GM18873 (cell line): ENCODE results near the gene NKAP.
"Not testable (repeated sequence)": the region's sequence is repeated elsewhere in the genome, so short reads cannot be mapped to it uniquely, and the experiment has no call there.

Experiments used
- ATAC-seq: cut with Tn5 transposase; IDR thresholded peaks from one replicate; pipeline ENCODE4 v1.9.1; 2021; ENCODE audit warnings: mild to moderate bottlenecking, moderate library complexity, moderate number of reproducible peaks; ENCODE audit not compliant: unreplicated experiment, low FRiP score

The NKAP gene

DNA sequence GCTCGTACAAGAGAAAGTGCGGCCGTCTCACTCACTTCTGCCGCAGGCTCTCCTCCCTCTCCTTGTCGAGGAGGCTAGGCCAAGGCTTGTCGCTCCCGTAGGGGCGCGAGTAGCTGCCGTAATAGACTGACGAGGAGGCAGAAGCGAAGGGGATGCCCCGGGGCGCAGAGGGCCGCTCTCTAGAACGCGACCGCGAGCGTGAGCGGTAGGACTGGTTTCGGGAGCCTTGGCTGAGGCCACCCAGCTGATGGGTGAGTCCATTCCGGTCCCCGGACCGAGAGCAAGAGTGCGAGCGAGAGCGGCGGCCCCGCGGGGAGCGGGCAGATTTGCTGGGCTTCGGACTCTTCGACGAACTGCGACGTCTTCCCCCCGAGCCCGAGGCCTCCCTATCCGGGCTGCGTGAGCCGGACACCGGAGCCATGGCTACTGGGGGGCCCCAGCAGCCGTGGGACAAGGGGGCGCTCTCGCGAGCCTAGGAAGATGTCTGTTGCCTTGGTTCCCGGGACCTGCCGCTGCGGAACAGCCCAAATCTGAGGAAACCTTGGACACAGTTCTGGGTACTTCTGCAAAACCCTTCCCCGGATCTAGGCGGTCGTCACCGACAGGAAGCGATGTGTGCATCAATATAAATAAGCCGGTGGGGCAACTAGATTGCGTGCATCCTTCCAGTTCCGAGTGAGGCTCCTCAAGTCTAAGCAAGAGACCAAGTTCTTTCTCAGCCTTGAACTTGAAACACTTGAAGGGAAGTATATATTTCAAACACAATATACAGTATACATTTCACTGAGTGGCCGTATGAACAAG is at the start of gene NKAP:
Gene NKAP, minus strand, starts transcription at position 567 of the 804 bp plus-strand sequence. Its CDS starts 146 bp downstream, at position 421.
- peak; percentile 70 for ATAC-seq

DNA sequence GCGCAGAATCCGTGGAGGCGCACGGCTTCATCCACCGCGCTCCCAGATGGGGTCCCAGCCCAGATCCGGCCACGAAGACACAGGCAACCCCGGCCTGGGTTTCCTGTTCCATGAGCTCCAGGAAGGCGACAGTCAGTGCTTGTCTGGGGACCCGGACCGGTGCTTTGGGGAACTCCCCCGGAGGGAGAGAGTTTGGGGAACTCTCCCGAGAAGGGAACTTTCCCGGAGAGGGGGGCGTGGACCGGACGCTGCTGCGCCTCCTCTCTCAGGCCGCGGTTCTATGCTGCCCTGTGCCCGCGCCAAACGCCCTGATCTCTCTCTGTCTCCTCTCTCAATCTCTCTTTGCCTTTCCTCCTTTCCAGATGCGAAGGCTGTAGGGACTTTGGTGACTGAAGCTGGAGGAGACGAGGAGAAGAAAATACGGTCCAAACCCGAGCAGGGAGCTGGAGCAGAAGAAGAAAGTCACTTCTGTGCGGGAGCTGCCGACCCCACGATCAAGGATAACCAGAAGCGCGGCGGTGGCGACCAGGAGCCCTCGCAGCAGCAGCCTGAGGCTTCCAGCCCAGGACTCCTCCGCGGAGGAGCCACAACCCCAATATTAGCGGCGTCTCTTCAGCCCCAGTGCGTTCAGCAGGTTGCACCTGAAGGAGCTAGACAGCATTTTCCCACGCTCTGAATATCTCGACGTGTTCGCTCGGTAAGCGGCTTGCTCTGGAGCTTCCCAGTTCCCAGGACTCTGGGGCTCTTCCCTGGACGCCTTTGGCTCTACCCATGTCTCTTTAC is 47.6 kb upstream of the NKAP start:
- no peak for ATAC-seq

DNA sequence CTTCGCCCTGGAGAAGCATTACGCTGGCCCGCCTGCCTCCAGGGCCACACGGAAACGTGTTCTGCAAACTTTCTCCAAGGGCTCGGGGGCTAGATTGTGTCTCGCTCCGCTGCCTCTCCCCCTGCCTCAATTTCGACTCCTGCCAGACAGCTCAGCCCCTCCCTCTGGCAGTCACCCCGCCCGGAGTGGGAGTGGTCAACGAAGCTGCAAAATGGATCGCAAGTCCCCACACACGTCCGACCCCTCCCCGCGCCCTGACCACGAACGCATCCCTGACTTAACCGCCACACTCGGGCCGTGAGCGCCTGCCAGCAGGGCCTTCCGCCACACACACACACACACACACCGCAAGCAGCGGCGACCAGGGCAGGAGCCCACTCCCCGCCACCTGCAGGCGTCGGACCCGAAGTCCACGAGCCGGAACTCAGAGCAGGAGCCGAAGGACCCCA is 47.0 kb upstream of the NKAP start:
- no peak for ATAC-seq

DNA sequence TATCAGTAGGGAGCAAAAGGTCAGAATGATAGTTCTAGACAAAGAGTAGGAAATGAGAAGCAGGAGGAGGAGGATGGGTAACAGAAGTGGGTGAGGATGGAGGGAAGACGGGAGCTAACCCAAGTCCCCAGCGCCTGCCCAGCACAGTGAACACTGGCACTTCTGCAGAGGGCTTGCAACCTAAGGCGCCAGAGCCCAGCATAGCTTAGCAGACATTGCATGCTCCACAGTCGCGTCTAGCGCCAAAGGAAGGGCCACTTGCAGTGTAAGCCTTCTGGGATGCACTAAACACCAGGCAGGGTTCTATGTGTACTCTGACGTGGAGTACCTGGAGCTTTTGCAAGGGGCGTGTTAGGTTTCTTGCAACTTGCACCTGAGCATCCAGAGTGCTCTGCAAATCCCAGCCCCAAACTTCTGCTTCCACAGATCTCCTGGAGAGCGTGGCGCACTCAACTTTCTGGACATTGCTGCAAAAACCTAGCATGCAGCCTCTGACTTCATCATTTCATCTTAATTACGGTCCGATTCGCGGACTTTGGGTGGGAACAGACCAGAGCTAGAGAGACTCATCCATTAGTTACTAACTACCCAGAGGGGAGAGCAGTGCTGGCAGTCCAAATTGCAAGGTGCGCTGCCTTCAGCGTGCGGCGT is 46.5 kb upstream of the NKAP start:
- ATAC-seq = no peak

DNA sequence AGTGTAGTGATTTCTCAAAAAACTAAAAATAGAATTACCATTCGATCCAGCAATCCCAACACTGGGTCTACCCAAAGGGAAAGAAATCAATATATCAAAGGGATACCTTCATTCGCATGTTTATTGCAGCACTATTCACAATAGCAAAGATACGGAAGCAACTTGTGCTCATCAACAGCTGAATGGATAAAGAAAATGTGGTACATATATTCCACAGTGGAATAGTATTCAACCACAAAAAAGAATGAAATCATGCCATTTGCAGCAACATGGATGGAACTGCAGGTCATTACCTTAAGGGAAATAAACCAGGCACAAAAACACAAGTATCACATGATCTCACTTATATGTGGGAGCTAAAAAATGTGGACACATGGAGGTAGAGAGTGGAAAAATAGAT is 42.7 kb upstream of the NKAP start:
- ATAC-seq = no peak

DNA sequence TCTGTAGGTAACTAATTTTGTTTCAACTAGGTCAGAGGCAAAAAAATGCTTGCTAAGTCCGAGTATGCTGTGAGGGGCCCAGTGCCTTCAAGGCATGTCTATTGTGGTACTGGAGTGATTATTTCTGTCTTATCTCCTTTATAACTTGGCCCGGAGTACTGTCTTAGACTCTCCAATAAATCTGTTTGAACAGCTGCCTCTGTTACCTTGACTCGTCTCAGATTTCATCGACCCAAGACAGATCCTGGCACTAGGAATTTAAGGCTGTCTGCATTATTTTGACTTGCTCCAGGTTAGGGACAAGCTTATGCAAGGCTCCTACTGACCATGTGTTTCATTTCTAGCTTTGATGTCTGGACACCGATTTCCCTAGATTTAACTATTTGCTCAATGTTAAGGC is 41.1 kb upstream of the NKAP start:
- ATAC-seq = no peak

DNA sequence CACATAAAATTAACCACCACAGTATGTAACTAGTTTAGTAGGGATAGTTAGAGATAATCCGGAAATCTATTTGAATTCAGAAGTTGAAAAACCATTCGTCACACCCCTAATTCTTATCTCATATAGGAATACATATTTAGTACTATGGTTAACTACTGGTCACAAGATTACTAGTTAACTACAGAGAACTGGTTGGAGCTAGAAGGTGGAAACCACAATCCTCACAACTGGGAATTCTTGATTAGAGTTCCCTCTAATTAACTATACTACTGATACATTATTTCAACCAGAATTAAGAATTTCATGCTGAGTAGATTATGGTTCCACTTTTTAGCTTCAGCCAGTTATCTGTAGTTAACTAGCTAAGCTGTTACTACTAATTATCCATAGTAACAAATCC is 39.9 kb upstream of the NKAP start:
- no peak for ATAC-seq

DNA sequence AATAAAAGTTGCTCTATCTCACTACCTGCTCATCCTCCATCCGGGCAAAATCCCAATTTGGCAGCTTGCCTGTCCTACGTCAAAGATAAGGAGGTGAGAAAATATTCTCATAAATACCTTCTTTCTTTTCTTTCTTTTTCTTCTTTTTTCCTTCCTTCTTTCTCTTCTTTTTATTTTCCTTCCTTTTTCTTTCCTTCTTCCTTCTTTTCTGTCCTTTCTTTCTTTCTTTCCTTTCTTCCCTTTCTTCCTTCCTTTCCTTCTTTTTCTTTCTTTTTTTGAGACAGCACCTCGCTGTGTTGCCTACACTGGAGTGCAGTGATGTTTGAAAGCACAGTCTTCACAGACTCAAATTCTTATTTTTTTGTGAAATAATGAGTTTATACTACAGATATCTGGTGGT is 38.6 kb upstream of the NKAP start:
- ATAC-seq = no peak

DNA sequence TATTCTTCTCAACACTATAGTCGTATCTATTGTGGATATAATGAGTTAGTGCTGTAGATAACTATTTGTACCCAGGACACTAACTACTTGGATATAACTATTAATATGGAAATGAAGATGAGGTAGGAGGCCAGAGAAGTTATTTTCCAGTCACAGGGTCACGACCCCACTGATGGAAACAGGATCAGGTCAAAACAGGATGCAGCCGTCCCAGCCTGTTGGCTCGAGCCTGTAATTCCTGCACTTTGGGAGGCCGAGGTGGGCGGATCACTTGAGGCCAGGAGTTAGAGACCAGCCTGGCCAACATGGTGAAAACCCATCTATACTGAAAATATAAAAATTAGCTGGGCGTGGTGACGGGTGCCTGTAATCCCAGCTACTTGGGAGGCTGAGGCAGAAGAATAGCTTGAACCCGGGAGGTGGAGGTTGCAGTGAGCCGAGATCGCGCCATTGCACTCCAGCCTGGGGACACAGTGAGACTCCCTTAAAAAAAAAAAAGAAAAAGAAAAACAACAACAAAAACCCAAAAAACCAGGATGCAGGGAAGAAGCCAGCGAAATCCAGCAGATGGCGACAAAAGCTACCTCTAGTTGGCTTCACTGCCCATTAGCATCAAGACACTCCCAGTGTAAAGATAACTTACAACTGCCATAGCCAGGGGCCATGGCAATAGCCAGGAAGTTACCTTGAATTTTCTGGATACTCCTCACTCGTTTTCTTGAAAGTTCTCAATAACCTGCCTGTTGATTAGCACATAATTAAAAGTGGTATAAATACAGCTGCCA is 37.9 kb upstream of the NKAP start:
- no peak for ATAC-seq

DNA sequence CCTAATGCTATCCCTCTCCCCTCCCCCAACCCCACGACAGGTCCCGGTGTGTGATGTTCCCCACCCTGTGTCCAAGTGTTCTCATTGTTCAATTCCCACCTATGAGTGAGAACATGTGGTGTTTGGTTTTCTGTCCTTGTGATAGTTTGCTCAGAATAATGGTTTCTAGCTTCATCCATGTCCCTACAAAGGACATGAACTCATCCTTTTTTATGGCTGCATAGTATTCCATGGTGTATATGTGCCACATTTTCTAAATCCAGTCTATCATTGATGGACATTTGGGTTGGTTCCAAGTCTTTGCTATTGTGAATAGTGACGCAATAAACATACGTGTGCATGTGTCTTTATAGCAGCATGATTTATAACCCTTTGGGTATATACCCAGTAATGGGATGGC is 33.6 kb upstream of the NKAP start:
- ATAC-seq = not testable (repeated sequence)

DNA sequence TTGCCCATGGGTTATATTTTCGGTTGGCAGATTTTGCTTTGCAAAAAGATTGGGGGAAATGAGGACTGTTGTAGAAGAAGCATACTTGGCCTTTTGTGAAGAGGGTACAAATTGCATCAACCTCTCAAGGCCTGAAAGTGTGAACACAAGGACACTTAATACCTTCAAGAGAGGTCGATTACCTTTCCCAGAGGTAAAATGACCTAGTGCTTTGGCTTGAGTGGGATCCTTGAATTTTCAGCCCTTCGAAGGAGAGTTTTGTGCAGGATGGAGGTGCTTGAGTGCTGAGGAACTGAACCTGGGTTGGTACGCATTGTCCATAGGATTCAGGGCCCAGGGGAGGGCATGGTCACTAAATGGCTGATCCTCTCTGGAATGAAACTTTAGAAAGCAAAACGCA is 27.6 kb upstream of the NKAP start:
- ATAC-seq = no peak

DNA sequence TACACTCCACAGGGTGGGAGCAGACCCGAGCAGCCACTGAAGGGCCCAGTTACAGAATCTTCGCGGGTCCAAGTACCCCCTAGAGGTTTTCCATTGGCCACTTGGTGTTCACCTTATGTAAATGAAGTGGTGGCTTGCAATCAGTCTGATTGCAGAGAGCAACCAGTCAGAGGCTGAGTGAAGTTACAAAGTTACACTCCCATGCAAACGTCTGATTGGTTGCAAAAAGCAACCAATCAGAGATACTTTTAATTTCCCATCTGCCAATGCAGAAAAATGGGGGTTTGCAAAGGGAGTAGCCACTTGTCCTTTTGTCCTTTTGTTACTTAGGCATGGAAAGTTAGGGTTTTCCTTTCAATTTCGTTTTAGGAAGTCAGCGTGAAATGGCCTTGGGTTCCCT is 27.0 kb upstream of the NKAP start:
- no peak for ATAC-seq

DNA sequence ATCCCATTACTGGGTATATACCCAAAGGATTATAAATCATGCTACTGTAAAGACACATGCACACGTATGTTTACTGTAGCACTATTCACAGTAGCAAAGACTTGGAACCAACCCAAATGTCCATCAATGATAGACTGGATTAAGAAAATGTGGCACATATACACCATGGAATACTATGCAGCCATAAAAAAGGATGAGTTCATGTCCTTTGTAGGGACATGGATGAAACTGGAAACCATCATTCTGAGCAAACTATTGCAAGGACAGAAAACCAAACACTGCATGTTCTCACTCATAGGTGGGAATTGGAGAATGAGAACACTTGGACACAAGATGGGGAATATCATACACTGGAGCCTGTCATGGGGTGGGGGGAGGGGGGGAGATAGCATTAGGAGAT is 23.3 kb upstream of the NKAP start:
- not testable (repeated sequence) for ATAC-seq

DNA sequence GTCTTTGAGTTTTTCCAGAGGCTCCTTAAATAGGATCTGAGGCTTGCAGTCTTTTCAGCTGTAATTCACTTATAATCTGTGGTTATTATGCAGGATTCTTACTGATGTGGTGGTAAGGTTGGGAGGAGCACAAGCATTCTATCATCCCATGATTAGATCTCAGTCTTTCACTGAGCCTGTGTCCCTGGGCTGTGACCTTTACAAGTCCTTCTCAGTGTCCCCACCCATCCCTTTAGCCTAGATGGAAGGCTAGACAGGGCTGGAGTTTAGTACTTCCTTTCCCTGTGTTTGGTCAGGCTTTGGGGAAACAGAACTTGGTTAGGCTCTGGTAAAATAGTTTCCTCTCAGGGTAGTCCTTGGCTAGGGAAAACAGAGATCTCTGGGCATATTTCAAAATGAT is 17.1 kb upstream of the NKAP start:
- no peak for ATAC-seq

DNA sequence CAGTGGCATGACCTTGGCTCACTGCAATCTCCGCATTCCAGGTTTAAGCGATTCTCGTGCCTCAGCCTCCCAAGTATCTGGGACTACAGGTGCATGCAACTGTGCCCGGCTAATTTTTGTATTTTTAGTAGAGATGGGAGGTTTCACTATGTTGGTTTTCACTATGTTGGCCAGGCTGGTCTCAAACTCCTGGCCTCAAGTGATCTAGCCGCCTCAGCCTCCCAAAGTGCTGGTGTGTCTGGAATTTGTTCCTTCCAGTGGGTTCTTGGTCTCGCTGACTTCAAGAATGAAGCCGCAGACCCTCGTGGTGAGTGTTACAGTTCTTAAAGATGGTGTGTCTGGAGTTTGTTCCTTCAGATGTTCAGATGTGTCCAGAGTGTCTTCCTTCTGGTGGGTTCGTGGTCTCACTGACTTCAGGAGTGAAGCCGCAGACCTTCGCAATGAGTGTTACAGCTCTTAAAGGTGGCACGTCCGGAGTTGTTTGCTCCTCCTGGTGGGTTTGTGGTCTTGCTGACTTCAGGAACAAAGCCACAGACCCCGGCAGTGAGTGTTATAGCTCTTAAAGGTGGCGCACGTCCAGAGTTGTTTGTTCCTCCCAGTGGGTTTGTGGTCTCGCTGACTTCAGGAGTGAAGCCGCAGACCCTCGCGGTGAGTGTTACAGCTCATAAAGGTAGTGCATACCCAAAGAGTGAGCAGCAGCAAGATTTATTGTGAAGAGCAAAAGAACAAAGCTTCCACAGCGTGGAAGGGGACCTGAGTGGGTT is 12.4 kb upstream of the NKAP start:
- ATAC-seq = not testable (repeated sequence)

DNA sequence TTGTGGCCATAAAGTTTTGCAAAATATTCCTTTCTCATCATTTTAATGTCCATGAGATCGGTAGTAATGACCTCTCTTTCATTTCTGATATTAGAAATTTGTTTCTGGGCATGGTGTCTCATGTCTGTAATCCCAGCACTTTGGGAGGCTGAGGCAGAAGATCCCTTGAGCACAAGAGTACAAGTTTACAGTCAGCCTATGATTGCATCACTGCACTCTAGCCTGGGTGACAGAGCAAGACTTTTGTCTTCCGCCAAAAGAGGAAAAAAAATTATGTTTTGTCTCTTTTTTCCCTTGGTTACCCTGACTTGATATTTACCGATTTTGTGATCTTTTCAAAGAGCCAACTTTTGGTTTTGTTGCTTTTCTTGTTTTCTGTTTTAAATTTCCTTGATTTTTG is 10.8 kb upstream of the NKAP start:
- no peak for ATAC-seq

DNA sequence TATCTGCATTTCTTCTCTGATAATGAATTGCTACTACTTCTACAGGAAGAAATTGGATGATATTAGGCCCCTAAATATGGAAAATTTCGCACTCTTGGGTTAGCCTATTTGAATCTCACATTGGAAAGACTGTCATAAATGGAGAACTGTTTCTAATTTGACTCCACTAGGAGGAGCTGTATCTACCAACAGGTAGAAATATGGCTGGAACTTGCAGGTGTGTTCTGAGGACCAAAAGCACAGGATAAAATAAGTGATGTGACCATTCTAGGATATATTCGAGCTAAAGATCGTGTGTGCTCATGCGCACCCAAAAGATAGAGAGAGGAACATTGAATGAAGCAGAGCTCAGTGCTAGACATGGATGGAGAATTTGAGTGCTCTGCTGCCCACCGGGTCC is 4.8 kb upstream of the NKAP start:
- ATAC-seq = no peak

DNA sequence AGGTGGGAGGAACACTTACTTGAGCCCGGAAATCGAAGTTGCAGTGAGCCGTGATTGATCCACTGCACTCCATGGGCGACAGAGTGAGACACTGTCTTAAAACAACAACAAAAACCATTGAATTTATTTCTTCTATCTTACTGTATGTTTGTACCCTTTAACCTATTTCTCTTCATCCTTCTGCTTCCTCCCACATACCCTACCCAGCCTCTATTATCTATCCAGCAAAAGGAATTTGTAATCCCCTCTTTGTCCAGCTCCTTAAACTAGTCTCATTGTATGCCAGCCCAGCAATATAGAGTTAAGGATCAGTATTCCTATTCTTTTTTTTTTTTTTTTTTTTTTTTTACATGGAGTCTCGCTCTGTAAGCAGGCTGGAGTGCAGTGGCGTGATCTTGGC is 1.9 kb upstream of the NKAP start:
- no peak for ATAC-seq

DNA sequence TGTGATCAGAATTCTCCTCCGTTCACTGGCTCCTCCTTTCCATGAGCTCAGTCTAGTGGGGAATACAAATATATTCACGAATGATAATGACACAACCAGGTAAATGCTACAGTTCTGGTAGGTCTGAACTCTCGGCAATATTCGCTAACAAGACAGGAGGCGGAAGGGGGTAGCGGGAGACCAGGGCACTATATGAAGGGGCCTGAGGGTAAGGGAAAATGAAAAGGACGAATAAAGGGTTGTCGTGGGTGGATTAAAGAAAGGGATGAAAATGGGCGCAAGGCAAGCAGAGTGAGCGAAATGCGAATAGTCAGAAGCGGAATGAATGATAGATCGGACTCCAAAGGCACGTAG is 743 bp downstream of the NKAP start:
- ATAC-seq = no peak
